Adrenal gland (tissue), 12 donors: ENCODE data around the gene PRLR. TPM values are rescaled to one million over a fixed set of nuclear protein-coding genes. Genes with fewer than 3 reads are reported as not detected.

Source experiments
- DNase-seq, 7 donors: peaks; one replicate each; pipeline ENCODE4 v3.0.0-alpha.2; 2019 to 2020
- H3K27ac ChIP-seq, 5 donors: fragments of 200-600 bp; sonication (generic) in 4 of 5; 1 replicate in 3 of 5; 2 replicates in 2 of 5; pipeline versions ENCODE4 v1.5.1 to v1.8.0; 2016 to 2020; ENCODE audit warnings: mild to moderate bottlenecking in 1 of 5
- H3K27me3 ChIP-seq: fragments of 200-600 bp; 2 replicates; pipeline ENCODE4 v1.8.0; 2021
- H3K36me3 ChIP-seq, 2 donors: fragments of 200-600 bp; replicated peaks in 1 of 2; 1 replicate in 1 of 2; 2 replicates in 1 of 2; pipeline versions ENCODE4 v1.5.1 to v1.8.0; 2018 to 2022
- H3K4me1 ChIP-seq, 2 donors: fragments of 200-600 bp; replicated peaks in 1 of 2; 1 replicate in 1 of 2; 2 replicates in 1 of 2; pipeline versions ENCODE4 v1.5.1 to v1.8.0; 2018 to 2021
- H3K4me3 ChIP-seq, 4 donors: fragments of 200-600 bp; sonication (generic) in 3 of 4; one replicate each; pipeline ENCODE4 v1.5.1; 2016 to 2018
- H3K9me3 ChIP-seq, 3 donors: fragments of 200-600 bp; sonication (generic) in 1 of 3; replicated peaks in 1 of 3; 1 replicate in 2 of 3; 2 replicates in 1 of 3; pipeline versions ENCODE4 v1.5.1 to v1.8.0; 2016 to 2021
- CTCF ChIP-seq, 6 experiments: fragments of 450-650 bp in 4 of 6; fragments of 200-600 bp in 2 of 6; sonication (generic) in 1 of 6; IDR thresholded peaks; 1 replicate in 5 of 6; 2 replicates in 1 of 6; pipeline versions ENCODE4 v1.5.1 to v1.8.0; 2016 to 2021; ENCODE audit warnings: antibody characterized with exemption in 6 of 6, mild to moderate bottlenecking in 2 of 6, moderate library complexity in 1 of 6
- POLR2A ChIP-seq, 2 donors: fragments of 450-650 bp; IDR thresholded peaks; one replicate each; pipeline ENCODE4 v1.6.1; 2017; ENCODE audit warnings: antibody characterized with exemption in 2 of 2, mild to moderate bottlenecking in 2 of 2, moderate library complexity in 1 of 2
- WGBS, 4 donors: extraction: QIAGEN DNeasy Blood & Tissue Kit in 2 of 4; methylation state at CpG; one replicate each; pipeline versions ENCODE4 v1.1.5 to v1.1.7; 2013 to 2017; 5-methylcytosine and 5-hydroxymethylcytosine counted together
- intact Hi-C, 2 donors: fragments of 100-400 bp; cut with DNase I; formaldehyde crosslinking; loops; one replicate each; pipeline versions ENCODE4 v1.14.1 to v1.15.0; 2022 to 2023
- polyA plus RNA-seq, 3 donors: library from polyadenylated mRNA; stranded (reverse); fragments of 200-250 nt in 2 of 3; fragments of 350-450 nt in 1 of 3; fragmentation: Illumina TruSeq in 1 of 3; extraction: RNeasy Lipid Tissue Mini Kit (QIAGEN cat#74804) in 1 of 3; gene quantifications; one replicate each; pipeline ENCODE4 v1.2.3, GENCODE V29; 2013 to 2014
- total RNA-seq, 9 donors: library from RNA; depleted of rRNA in 4 of 9; stranded (reverse); fragments of >200 nt in 4 of 9; fragments of 120-200 nt in 1 of 9; fragmentation: NEBNext Ultra II Directional in 1 of 9; extraction: Animal tissue kit (Norgen Biotek cat#: 25700) in 1 of 9; gene quantifications; one replicate each; pipeline versions ENCODE4 v1.1.0 to v1.2.4, GENCODE V29; 2013 to 2023
- donor health status: healthy with polysubstance abuse.
- donor health status: Bipolar disorder and iron deficiency.
- donor health status: DM: yes; HTN: yes; CAD: no.
- donor health status: DM: no; HTN: no; CAD: no.
- donor health status: DM: no; HTN: no; CAD: no.
- donor health status: DM: yes; HTN: yes; CAD: no.

The PRLR gene
- total and polyA plus RNA-seq, 12 donors: 2.1 to 149 (median 74.1) TPM

DNA sequence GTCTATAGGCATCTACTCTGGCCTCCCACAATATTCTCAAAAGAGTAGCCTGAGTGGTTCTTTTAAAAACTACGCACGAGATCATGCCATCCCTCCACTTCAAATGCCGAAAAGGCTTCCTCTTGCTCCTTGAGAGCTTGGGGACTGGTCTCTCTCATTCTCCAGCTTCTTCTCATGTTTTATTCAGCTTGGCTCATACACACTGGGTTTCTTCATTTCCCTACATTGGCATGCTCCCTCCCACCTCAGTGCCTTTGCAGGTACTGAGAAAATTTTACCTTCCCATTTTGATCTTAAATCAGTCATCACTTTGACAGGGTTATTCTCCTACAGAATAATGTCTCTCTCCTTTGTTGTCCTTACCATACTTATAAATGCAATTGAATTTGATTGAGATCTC, 20.4 kb downstream of the PRLR start:
- DNase-seq: no peak
- H3K36me3 ChIP-seq: no peaks in the 10 kb centered on the region
- H3K4me3 ChIP-seq: no peak overlapping the region
- intact Hi-C loops: no loop called here
- no peaks in the 10 kb centered on the region for H3K9me3 ChIP-seq
- 94 to 99% (median 97%) methylated on average over 3 of the region's 3 CpGs for WGBS, 4 donors
- H3K27me3 ChIP-seq: no peaks in the 10 kb centered on the region
- no peak overlapping the region for H3K27ac ChIP-seq
- H3K4me1 ChIP-seq: peaks cover 12 to 34% of the 10 kb centered on the region in 2 donors
- no peak for TF ChIP-seq POLR2A (IDR thresholded peaks at IDR 0.05)
- TF ChIP-seq CTCF (IDR thresholded peaks at IDR 0.05): no peak

DNA sequence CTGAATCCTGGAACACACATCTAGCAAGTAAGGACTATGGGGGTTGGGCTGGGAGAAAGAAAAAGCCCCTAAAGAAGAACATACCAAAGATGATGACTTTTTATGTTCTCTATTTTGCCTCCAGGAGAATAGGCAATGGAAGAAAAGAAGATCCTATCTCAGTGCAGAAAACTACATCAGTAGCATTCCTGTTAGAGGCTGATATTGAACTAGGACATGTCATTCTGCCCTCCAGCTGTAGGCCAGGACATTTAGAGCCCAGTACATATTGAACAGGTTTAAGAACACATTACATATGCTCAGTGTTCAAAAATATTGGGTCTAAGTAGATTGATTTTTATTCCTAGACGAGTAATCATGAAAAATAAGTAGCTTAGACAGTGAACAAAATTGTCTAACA, 24.7 kb downstream of the PRLR start:
- 74 to 83% (median 77%) methylated on average over 1 of the region's 1 CpG for WGBS, 4 donors
- Histone ChIP-seq H3K9me3 (no peaks in the 10 kb centered on the region), H3K27me3 (no peaks in the 10 kb centered on the region), H3K4me1 (peaks cover 6% of the 10 kb centered on the region in 2 donors), H3K36me3 (no peaks in the 10 kb centered on the region), H3K27ac (no peak overlapping the region), H3K4me3 (no peak overlapping the region)
- DNase-seq: no peak
- intact Hi-C loops: no loop called here
- no peak for TF ChIP-seq POLR2A (IDR thresholded peaks at IDR 0.05)
- no peak for TF ChIP-seq CTCF (IDR thresholded peaks at IDR 0.05)

- no peak overlapping the region for H3K27ac ChIP-seq
- H3K4me3 ChIP-seq: no peak overlapping the region
- no peak for DNase-seq
- H3K36me3 ChIP-seq: no peaks in the 10 kb centered on the region
- H3K9me3 ChIP-seq: no peaks in the 10 kb centered on the region
- peaks cover 2% of the 10 kb centered on the region in 2 donors for H3K4me1 ChIP-seq
- intact Hi-C loops: no loop called here
- no peaks in the 10 kb centered on the region for H3K27me3 ChIP-seq
- TF ChIP-seq CTCF (IDR thresholded peaks at IDR 0.05) (no peak), POLR2A (IDR thresholded peaks at IDR 0.05) (no peak)
- WGBS, 4 donors: 72 to 98% (median 89%) methylated on average over 2 of the region's 2 CpGs
These were observed 25.1 kb downstream of the PRLR start for GRCh38 chr5:35205186-35205585.

GRCh38 chr5:35203403-35203802, 26.9 kb downstream of the PRLR start:
- Histone ChIP-seq H3K27ac (no peak overlapping the region), H3K4me3 (no peak overlapping the region), H3K36me3 (no peaks in the 10 kb centered on the region), H3K4me1 (peaks cover 9 to 10% of the 10 kb centered on the region in 2 donors), H3K9me3 (no peaks in the 10 kb centered on the region), H3K27me3 (no peaks in the 10 kb centered on the region)
- no peak for TF ChIP-seq CTCF (IDR thresholded peaks at IDR 0.05)
- no peak for TF ChIP-seq POLR2A (IDR thresholded peaks at IDR 0.05)
- intact Hi-C loops: no loop called here
- no peak for DNase-seq
- 95 to 100% (median 96%) methylated on average over 1 of the region's 1 CpG for WGBS, 4 donors
